Pulmonary artery endothelial cell (primary cell): Measurements from ENCODE around the gene ABLIM2. TPM values are rescaled to one million over a fixed set of nuclear protein-coding genes. Genes with fewer than 3 reads are reported as not detected.
"Not testable (repeated sequence)": the region's sequence is repeated elsewhere in the genome, so short reads cannot be mapped to it uniquely, and the experiment has no call there.

ENCODE experiments used
- DNase-seq: peaks from one replicate; pipeline ENCODE4 v3.0.0-alpha.2; 2011; ENCODE audit warnings: low read depth, low spot score
- total RNA-seq: library from RNA; depleted of rRNA; stranded (reverse); fragments of >200 nt; gene quantifications from 2 replicates; pipeline ENCODE4 v1.2.3, GENCODE V29; 2014

The ABLIM2 gene
- total RNA-seq, 1 donor from 2014 or later = 1.1 TPM

GRCh38 chr4:8140915-8141314 is 17.7 kb downstream of the ABLIM2 start:
- DNase-seq = no peak

- not testable (repeated sequence) for DNase-seq
Observed at GRCh38 chr4:8139726-8140125, 18.9 kb downstream of the ABLIM2 start.

- no peak for DNase-seq
Observed at GRCh38 chr4:8136972-8137710, 21.5 kb downstream of the ABLIM2 start.

- no peak for DNase-seq
Observed at GRCh38 chr4:8136529-8136928, 22.1 kb downstream of the ABLIM2 start.

GRCh38 chr4:8135666-8136065 is 22.9 kb downstream of the ABLIM2 start:
- no peak for DNase-seq

GRCh38 chr4:8133897-8134563 is 24.6 kb downstream of the ABLIM2 start:
- DNase-seq = no peak

GRCh38 chr4:8132947-8133705 is 25.5 kb downstream of the ABLIM2 start:
- DNase-seq = no peak

- no peak for DNase-seq
Observed at GRCh38 chr4:8132400-8132799, 26.2 kb downstream of the ABLIM2 start.

- DNase-seq = no peak
Observed at GRCh38 chr4:8131826-8132225, 26.8 kb downstream of the ABLIM2 start.

GRCh38 chr4:8131210-8131609 is 27.4 kb downstream of the ABLIM2 start:
- no peak for DNase-seq

GRCh38 chr4:8130346-8131066 is 28.1 kb downstream of the ABLIM2 start:
- DNase-seq = no peak

- no peak for DNase-seq
Observed at GRCh38 chr4:8129785-8130184, 28.8 kb downstream of the ABLIM2 start.

GRCh38 chr4:8129136-8129535 is 29.5 kb downstream of the ABLIM2 start:
- no peak for DNase-seq

GRCh38 chr4:8128100-8128856 is 30.3 kb downstream of the ABLIM2 start:
- DNase-seq = no peak

GRCh38 chr4:8127051-8127826 is 31.4 kb downstream of the ABLIM2 start:
- DNase-seq = no peak

- DNase-seq = no peak
Observed at GRCh38 chr4:8126523-8126922, 32.1 kb downstream of the ABLIM2 start.

- DNase-seq = no peak
Observed at GRCh38 chr4:8125526-8126056, 33.0 kb downstream of the ABLIM2 start.

GRCh38 chr4:8123870-8124269 is 34.7 kb downstream of the ABLIM2 start:
- no peak for DNase-seq

- no peak for DNase-seq
Observed at GRCh38 chr4:8123389-8123788, 35.2 kb downstream of the ABLIM2 start.

- no peak for DNase-seq
Observed at GRCh38 chr4:8122746-8123145, 35.9 kb downstream of the ABLIM2 start.
